ENCODE results near the gene KMT2C.

KMT2C gene

GRCh38 chr7:152464312-152465118 is 28.7 kb upstream of the KMT2C start (continued):
- TF ChIP-seq ZNF211 (tag by site-specific recombination; IDR thresholded peaks at IDR 0.05; ENCODE audit: low read depth) (no peak), ZNF518A (tag by site-specific recombination; conservative IDR thresholded peaks at IDR 0.05; ENCODE audit: low read depth) (0 out of 2 replicates have a peak, but pooled peaks have one; percentile 19), ZNF423 (tag by site-specific recombination; IDR thresholded peaks at IDR 0.05) (no peak), ZNF629 (tag by site-specific recombination; IDR thresholded peaks at IDR 0.05) (no peak), PRDM6 (tag by site-specific recombination; IDR thresholded peaks at IDR 0.05) (no peak), PRDM2 (tag by site-specific recombination; IDR thresholded peaks at IDR 0.05; ENCODE audit: borderline replicate concordance) (no peak), PBX3 (CRISPR knock-in tag; IDR thresholded peaks at IDR 0.05) (no peak; the same call in 1 of the 2 replicates), ZNF449 (tag by site-specific recombination; IDR thresholded peaks at IDR 0.05) (peak; percentile 58), KLF10 (tag by site-specific recombination; IDR thresholded peaks at IDR 0.05) (no peak; the same call in 1 of the 2 replicates), ZNF596 (tag by site-specific recombination; IDR thresholded peaks at IDR 0.05) (no peak), ZNF48 (tag by site-specific recombination; IDR thresholded peaks at IDR 0.05) (no peak), ZNF830 (tag by site-specific recombination; IDR thresholded peaks at IDR 0.05; ENCODE audit: low read depth) (no peak), ZNF549 (tag by site-specific recombination; IDR thresholded peaks at IDR 0.05) (0 out of 2 replicates have a peak, but pooled peaks have one; percentile 15), ZNF501 (tag by site-specific recombination; IDR thresholded peaks at IDR 0.05) (0 out of 2 replicates have a peak, but pooled peaks have one; percentile 56), ZNF19 (tag by site-specific recombination; IDR thresholded peaks at IDR 0.05; ENCODE audit: low read depth) (no peak), ZNF202 (tag by site-specific recombination; IDR thresholded peaks at IDR 0.05; ENCODE audit: borderline replicate concordance) (no peak), ZNF514 (tag by site-specific recombination; IDR thresholded peaks at IDR 0.05) (no peak), ZNF677 (tag by site-specific recombination; IDR thresholded peaks at IDR 0.05) (no peak), ZBTB26 (tag by site-specific recombination; optimal IDR thresholded peaks at IDR 0.05) (peak; percentile 92)
